MV-4-11 (cell line): Measurements from ENCODE around the gene NIFK.
"Not testable (repeated sequence)": the region's sequence is repeated elsewhere in the genome, so short reads cannot be mapped to it uniquely, and the experiment has no call there.

Experiments used
- DNase-seq: peaks from one replicate; lab custom pipeline; 2025; lab: John Stamatoyannopoulos, UW

NIFK gene

DNA sequence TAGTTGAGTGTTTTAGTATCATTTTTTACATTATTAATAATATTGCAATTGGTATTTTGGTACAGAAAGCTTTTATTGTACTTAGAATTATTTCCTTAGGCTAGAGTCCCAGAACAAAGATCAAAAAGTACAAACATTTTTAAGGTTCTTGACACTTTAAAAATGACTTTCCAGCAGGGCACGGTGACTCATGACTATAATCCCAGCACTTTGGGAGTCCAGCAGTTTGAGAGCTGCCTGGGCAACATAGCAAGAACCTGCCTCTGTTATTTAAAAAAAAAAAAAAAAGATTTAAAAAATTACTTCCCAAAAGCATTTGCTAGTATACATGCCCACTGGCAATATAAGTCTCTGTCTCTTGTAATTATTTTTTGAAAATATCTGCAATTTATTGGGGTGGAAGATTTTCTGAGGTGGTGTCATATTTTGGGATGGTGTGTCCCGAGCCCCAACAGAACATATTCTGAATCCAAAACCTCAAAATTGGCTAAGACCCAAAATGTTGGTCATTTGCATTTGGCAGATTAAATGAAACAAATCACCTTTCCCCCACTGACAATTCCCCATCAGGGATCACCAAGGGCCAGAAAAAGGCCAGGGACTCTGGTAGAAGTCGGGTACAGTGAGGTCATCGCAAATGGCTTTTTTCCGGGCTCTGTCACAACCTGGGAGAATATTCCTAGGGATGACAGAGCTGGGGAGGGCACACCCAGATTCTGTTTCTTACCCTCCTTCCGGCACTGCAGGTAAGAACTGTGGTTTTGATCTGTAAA lies 42.1 kb downstream of the NIFK start:
- peak; percentile 16 for DNase-seq

DNA sequence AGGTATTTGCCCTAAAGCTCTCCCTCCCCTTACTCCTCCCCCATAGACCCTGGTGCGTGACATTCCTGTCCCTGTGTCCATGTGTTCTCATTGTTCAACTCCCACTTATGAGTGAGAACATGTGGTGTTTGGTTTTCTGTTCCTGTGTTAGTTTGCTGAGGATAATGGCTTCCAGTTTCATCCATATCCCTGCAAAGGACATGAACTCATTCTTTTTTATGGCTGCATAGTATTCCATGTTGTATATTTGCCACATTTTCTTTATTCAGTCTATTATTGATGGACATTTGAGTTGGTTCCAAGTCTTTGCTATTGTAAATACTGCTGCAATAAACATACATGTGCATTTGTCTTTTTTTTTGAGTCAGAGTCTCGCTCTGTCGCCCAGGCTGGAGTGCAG lies 46.1 kb downstream of the NIFK start:
- DNase-seq, result not testable (repeated sequence)

GRCh38 chr2:121690095-121690494 lies 46.6 kb downstream of the NIFK start:
- no peak for DNase-seq

DNA sequence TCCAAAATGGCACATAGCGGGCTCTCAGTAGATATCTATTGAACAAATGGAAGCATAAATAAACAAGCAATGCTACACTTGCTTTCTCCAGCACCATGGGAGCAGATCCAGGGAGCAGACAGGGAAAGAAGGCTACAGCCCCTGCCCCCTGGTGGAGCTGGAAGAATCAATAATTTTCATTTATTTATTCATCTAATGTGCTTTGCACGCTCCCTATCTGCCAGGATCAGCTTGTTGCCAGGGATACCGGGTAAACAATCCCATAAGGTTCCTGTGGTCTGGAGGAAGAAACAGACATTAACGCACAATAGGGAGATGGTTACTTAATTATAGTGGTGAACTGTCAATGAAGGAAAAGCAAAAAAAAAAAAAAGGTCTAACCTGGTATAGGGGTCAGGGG lies 47.3 kb downstream of the NIFK start:
- no peak for DNase-seq

GRCh38 chr2:121688820-121689219 lies 47.9 kb downstream of the NIFK start:
- DNase-seq, result no peak

DNA sequence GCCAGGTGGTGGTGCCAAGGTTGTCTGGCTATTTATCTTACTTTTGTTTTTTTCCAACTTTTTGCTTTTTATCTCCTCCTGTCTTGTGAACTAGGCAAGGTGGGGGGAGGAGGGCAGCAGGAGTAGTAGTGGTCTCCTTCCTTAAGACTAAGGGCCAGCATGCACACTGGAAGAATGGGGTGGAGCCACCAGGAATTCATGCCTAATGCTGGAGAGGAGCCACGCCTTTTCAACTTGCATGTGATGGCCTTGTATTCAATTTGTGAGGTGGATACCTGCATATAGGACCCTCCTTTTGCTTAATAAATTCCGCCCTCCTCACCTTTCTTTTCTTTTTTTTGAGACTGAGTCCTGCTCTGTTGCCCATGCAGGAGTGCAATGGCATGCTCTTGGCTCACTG lies 49.8 kb downstream of the NIFK start:
- no peak for DNase-seq

GRCh38 chr2:121686218-121686617 lies 50.5 kb downstream of the NIFK start:
- no peak for DNase-seq

- no peak for DNase-seq
These were observed 54.0 kb downstream of the NIFK start for GRCh38 chr2:121682396-121683298.

- no peak for DNase-seq
These were observed 58.8 kb downstream of the NIFK start for GRCh38 chr2:121677855-121678254.
